GM19397 (cell line): ENCODE measurements around the gene GHITM.

Experiments
- ATAC-seq: cut with Tn5 transposase; IDR thresholded peaks from one replicate; pipeline ENCODE4 v1.9.1; 2021; ENCODE audit warnings: mild to moderate bottlenecking, moderate library complexity; ENCODE audit not compliant: unreplicated experiment

GHITM gene

GRCh38 chr10:84198206-84198915 is 59.1 kb downstream of the GHITM start:
- no peak for ATAC-seq

- ATAC-seq, result no peak
Observed at GRCh38 chr10:84200537-84201243, 61.4 kb downstream of the GHITM start.

GRCh38 chr10:84201244-84201606 is 61.9 kb downstream of the GHITM start:
- ATAC-seq, result no peak

GRCh38 chr10:84201682-84202081 is 62.4 kb downstream of the GHITM start:
- ATAC-seq, result no peak

- ATAC-seq, result no peak
Observed at GRCh38 chr10:84202349-84202748, 63.0 kb downstream of the GHITM start.
